Upper lobe of left lung (tissue), 4 donors: Measurements from ENCODE around the gene TOR4A.

Experiments
- POLR2AphosphoS5 ChIP-seq, 2 donors: sonication (generic); formaldehyde crosslinking; IDR thresholded peaks; one replicate each; pipeline ENCODE4 v1.5.1; 2017; ENCODE audit warnings: antibody characterized with exemption in 2 of 2
- TF ChIP-seq, protein P1 (sequence below), 6 experiments: fragments of 450-650 bp in 4 of 6; fragments of 200-600 bp in 2 of 6; sonication (generic) in 2 of 6; IDR thresholded peaks; one replicate each; pipeline ENCODE4 v1.5.1; 2016 to 2019; ENCODE audit warnings: antibody characterized with exemption in 6 of 6

DNA sequence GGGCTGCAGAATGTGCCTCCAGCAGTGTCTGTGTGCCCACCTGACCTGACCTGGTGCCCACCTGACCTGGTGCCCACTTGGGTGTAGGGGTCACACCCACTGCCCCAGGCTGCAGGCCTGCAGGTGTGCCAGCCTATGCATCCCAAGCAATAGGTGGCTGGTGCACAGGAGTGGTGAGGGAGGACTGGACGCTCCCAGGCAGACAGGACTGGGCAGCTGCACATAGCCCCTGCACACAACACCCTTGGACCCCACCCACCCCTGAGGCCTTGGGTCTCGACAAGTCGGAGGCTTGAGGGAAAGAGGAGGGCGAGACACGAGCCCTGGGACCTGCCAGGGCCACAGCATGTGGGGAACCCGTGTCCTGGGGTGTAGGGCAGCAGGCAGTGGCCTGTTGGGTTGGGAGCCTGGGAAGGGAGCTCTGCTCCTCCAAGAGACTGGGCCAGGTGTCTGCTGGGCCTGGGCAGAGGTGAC is 35.4 kb downstream of the TOR4A start:
- TF ChIP-seq, protein P1, sequence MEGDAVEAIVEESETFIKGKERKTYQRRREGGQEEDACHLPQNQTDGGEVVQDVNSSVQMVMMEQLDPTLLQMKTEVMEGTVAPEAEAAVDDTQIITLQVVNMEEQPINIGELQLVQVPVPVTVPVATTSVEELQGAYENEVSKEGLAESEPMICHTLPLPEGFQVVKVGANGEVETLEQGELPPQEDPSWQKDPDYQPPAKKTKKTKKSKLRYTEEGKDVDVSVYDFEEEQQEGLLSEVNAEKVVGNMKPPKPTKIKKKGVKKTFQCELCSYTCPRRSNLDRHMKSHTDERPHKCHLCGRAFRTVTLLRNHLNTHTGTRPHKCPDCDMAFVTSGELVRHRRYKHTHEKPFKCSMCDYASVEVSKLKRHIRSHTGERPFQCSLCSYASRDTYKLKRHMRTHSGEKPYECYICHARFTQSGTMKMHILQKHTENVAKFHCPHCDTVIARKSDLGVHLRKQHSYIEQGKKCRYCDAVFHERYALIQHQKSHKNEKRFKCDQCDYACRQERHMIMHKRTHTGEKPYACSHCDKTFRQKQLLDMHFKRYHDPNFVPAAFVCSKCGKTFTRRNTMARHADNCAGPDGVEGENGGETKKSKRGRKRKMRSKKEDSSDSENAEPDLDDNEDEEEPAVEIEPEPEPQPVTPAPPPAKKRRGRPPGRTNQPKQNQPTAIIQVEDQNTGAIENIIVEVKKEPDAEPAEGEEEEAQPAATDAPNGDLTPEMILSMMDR (IDR thresholded peaks at IDR 0.05) = no peak
- TF ChIP-seq POLR2AphosphoS5 (IDR thresholded peaks at IDR 0.05) = no peak
